Hepatocyte (in vitro differentiated cells): ENCODE measurements around the gene CCDC148.

Source experiments
- EZH2 ChIP-seq: fragments of 200-600 bp; sonication (generic); IDR thresholded peaks from 2 replicates; pipeline ENCODE4 v1.6.1; 2016; ENCODE audit warnings: antibody characterized with exemption, mild to moderate bottlenecking, borderline replicate concordance
- EZH2phosphoT487 ChIP-seq: fragments of 200-600 bp; sonication (generic); IDR thresholded peaks from one replicate; pipeline ENCODE4 v1.6.1; 2018; ENCODE audit warnings: antibody characterized with exemption, mild to moderate bottlenecking, low read depth, moderate library complexity; ENCODE audit not compliant: unreplicated experiment, severe bottlenecking
- TF ChIP-seq, protein P1 (sequence below): fragments of 200-600 bp; sonication (generic); IDR thresholded peaks from 2 replicates; pipeline ENCODE4 v1.5.1; 2016; ENCODE audit warnings: antibody characterized with exemption, mild to moderate bottlenecking; ENCODE audit not compliant: poor library complexity

- TF ChIP-seq, protein P1, sequence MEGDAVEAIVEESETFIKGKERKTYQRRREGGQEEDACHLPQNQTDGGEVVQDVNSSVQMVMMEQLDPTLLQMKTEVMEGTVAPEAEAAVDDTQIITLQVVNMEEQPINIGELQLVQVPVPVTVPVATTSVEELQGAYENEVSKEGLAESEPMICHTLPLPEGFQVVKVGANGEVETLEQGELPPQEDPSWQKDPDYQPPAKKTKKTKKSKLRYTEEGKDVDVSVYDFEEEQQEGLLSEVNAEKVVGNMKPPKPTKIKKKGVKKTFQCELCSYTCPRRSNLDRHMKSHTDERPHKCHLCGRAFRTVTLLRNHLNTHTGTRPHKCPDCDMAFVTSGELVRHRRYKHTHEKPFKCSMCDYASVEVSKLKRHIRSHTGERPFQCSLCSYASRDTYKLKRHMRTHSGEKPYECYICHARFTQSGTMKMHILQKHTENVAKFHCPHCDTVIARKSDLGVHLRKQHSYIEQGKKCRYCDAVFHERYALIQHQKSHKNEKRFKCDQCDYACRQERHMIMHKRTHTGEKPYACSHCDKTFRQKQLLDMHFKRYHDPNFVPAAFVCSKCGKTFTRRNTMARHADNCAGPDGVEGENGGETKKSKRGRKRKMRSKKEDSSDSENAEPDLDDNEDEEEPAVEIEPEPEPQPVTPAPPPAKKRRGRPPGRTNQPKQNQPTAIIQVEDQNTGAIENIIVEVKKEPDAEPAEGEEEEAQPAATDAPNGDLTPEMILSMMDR: no peak
- no peak for TF ChIP-seq EZH2phosphoT487
- TF ChIP-seq EZH2: no peak
Measured at GRCh38 chr2:158153270-158154015, 303.1 kb downstream of the CCDC148 start.
